Psoas muscle (tissue), 8 donors: Measurements from ENCODE around the gene PMEPA1. TPM values are rescaled to one million over a fixed set of nuclear protein-coding genes. Genes with fewer than 3 reads are reported as not detected.

Source experiments
- ATAC-seq, 4 donors: fragments of 200-7000 bp; cut with Tn5 transposase; one replicate each; pipeline ENCODE4 v1.9.1; 2020; ENCODE audit warnings: moderate library complexity in 3 of 4, mild to moderate bottlenecking in 2 of 4
- DNase-seq, 2 donors: peaks; one replicate each; pipeline ENCODE4 v3.0.0-alpha.2; 2020
- H3K27ac ChIP-seq: fragments of 200-600 bp; one replicate; pipeline ENCODE4 v1.8.0; 2022
- H3K27me3 ChIP-seq, 3 donors: fragments of 200-600 bp in 1 of 3; one replicate each; pipeline versions ENCODE4 v1.6.1 to v1.8.0; 2013 to 2022; ENCODE audit warnings: low read length in 2 of 3, mild to moderate bottlenecking in 2 of 3, moderate library complexity in 1 of 3; ENCODE audit not compliant: insufficient read depth in 3 of 3
- H3K36me3 ChIP-seq, 2 donors: fragments of 200-600 bp in 1 of 2; one replicate each; pipeline versions ENCODE4 v1.6.1 to v1.8.0; 2013 to 2022; ENCODE audit warnings: low read depth in 1 of 2, mild to moderate bottlenecking in 1 of 2, moderate library complexity in 1 of 2; ENCODE audit not compliant: insufficient read depth in 1 of 2
- H3K4me1 ChIP-seq: fragments of 200-600 bp; one replicate; pipeline ENCODE4 v1.8.0; 2022
- H3K4me3 ChIP-seq: fragments of 200-600 bp; one replicate; pipeline ENCODE4 v1.8.0; 2022; ENCODE audit warnings: mild to moderate bottlenecking
- H3K9me3 ChIP-seq: fragments of 200-600 bp; one replicate; pipeline ENCODE4 v1.8.0; 2022
- CTCF ChIP-seq: fragments of 200-600 bp; IDR thresholded peaks from one replicate; pipeline ENCODE4 v1.8.0; 2022; ENCODE audit warnings: antibody characterized with exemption
- WGBS, 3 donors: extraction: QIAGEN DNeasy Blood & Tissue Kit; methylation state at CpG; one replicate each; pipeline versions ENCODE4 v1.1.6 to v1.1.7; 2013; 5-methylcytosine and 5-hydroxymethylcytosine counted together
- intact Hi-C, 2 donors: fragments of 100-400 bp; cut with DNase I; formaldehyde crosslinking; loops; one replicate each; pipeline versions ENCODE4 v1.11.0 to v1.14.2; 2022
- polyA plus RNA-seq, 3 donors: library from polyadenylated mRNA; stranded (reverse); fragments of 200-250 nt; gene quantifications; one replicate each; pipeline ENCODE4 v1.2.3, GENCODE V29; 2013
- total RNA-seq, 4 donors: library from RNA; stranded (reverse); fragmentation: NEBNext Ultra II Directional in 2 of 4; extraction: Animal tissue kit (Norgen Biotek cat#: 25700) in 2 of 4; gene quantifications; one replicate each; pipeline versions ENCODE4 v1.2.1 to v1.2.4, GENCODE V29; 2021 to 2023
- donor health status: healthy with polysubstance abuse.
- donor health status: DM: no; HTN: no; CAD: no; lungs with moderate emphysema.
- donor health status: Bipolar disorder and iron deficiency.
- donor health status: healthy.
- donor health status: DM: yes; HTN: yes; CAD: no.
- donor health status: DM: no; HTN: no; CAD: no.
- donor health status: DM: no; HTN: no; CAD: no.
- donor health status: DM: yes; HTN: yes; CAD: no.

PMEPA1 gene
- total and polyA plus RNA-seq, 7 donors = 8.9 to 34.0 (median 17.1) TPM

GRCh38 chr20:57672164-57672563 is 37.7 kb downstream of the PMEPA1 start:
- Histone ChIP-seq H3K9me3 (no peaks in the 10 kb centered on the region), H3K36me3 (no peaks in the 10 kb centered on the region), H3K27me3 (no peaks in the 10 kb centered on the region), H3K4me1 (peaks cover 4% of the 10 kb centered on the region), H3K27ac (no peak overlapping the region), H3K4me3 (peak overlapping the region; percentile 28)
- ATAC-seq (peak in 1 of 4 donors; percentile 39), DNase-seq (peak in 1 of 2 donors; percentile 39)
- TF ChIP-seq CTCF = no peak
- WGBS, 3 donors = 55 to 63% (median 61%) methylated on average over 26 of the region's 26 CpGs
- intact Hi-C loops = no loop called here

- Histone ChIP-seq H3K27me3 (no peaks in the 10 kb centered on the region), H3K27ac (no peak overlapping the region), H3K4me1 (peaks cover 4% of the 10 kb centered on the region), H3K4me3 (no peak overlapping the region), H3K9me3 (no peaks in the 10 kb centered on the region), H3K36me3 (no peaks in the 10 kb centered on the region)
- ATAC-seq (no peak), DNase-seq (no peak)
- TF ChIP-seq CTCF = no peak
- 90 to 92% (median 90%) methylated on average over 4 of the region's 4 CpGs for WGBS, 3 donors
- intact Hi-C loops = no loop called here
Observed at GRCh38 chr20:57671662-57672061, 38.2 kb downstream of the PMEPA1 start.

- no peaks in the 10 kb centered on the region for H3K9me3 ChIP-seq
- H3K27ac ChIP-seq = no peak overlapping the region
- H3K4me3 ChIP-seq = no peak overlapping the region
- H3K4me1 ChIP-seq = peaks cover under 1% of the 10 kb centered on the region
- no peak for DNase-seq
- intact Hi-C loops = no loop called here
- ATAC-seq = no peak
- no peaks in the 10 kb centered on the region for H3K27me3 ChIP-seq
- TF ChIP-seq CTCF = no peak
- WGBS, 3 donors = 84 to 95% (median 89%) methylated on average over 10 of the region's 10 CpGs
- H3K36me3 ChIP-seq = no peaks in the 10 kb centered on the region
Observed at GRCh38 chr20:57671072-57671391, 38.8 kb downstream of the PMEPA1 start.

- Histone ChIP-seq H3K27ac (no peak overlapping the region), H3K27me3 (no peaks in the 10 kb centered on the region), H3K4me1 (no peaks in the 10 kb centered on the region), H3K4me3 (no peak overlapping the region), H3K36me3 (no peaks in the 10 kb centered on the region), H3K9me3 (no peaks in the 10 kb centered on the region)
- intact Hi-C loops = no loop called here
- 85 to 88% (median 87%) methylated on average over 19 to 21 of the region's 21 CpGs for WGBS, 3 donors
- ATAC-seq = no peak
- no peak for DNase-seq
- no peak for TF ChIP-seq CTCF
Observed at GRCh38 chr20:57670288-57671071, 39.3 kb downstream of the PMEPA1 start.

GRCh38 chr20:57669632-57670031 is 40.2 kb downstream of the PMEPA1 start:
- no peak for TF ChIP-seq CTCF
- 90 to 94% (median 92%) methylated on average over 8 of the region's 8 CpGs for WGBS, 3 donors
- Histone ChIP-seq H3K27me3 (no peaks in the 10 kb centered on the region), H3K9me3 (no peaks in the 10 kb centered on the region), H3K27ac (no peak overlapping the region), H3K36me3 (no peaks in the 10 kb centered on the region), H3K4me3 (no peak overlapping the region), H3K4me1 (no peaks in the 10 kb centered on the region)
- ATAC-seq (no peak), DNase-seq (no peak)
- intact Hi-C loops = no loop called here
